ENCODE measurements around the gene FGGY. TPM values are rescaled to one million over a fixed set of nuclear protein-coding genes. Genes with fewer than 3 reads are reported as not detected.

FGGY gene
- total and polyA plus RNA-seq, 4 donors: 16.0 to 67.0 (median 43.4) TPM

DNA sequence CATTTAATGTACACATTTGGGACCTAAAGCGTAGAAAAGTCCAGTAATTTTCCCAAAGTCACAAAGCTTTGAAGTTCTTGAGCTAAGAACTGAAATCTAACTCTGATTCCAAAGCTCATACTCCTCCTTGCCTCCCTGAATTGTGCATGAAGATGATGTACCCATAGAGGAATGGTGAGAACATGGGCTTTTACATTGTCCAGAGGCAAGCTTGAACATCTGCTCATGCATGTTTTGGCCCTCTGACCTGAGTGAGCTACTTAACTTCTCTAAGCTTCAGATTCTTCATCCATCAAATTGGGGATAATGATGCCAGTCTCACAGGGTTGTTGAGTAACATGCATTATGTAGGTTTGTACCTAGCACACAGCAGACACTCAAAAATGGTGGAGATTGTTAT lies 259.5 kb downstream of the FGGY start:
- H3K9me3 ChIP-seq (ENCODE audit: control insufficient read depth in 4 of 4, low read length in 3 of 4): peaks cover 0 to 3% (median 2%) of the 10 kb centered on the region in 4 donors
- peaks cover 0 to 6% (median 1%) of the 10 kb centered on the region in 4 donors for H3K4me1 ChIP-seq (ENCODE audit: control insufficient read depth in 4 of 4, insufficient read depth in 4 of 4, low read length in 3 of 4)
- TF ChIP-seq GABPA (IDR thresholded peaks at IDR 0.05 in 1 of 2, conservative IDR thresholded peaks at IDR 0.05 in 1 of 2): no peak
- TF ChIP-seq JUND (IDR thresholded peaks at IDR 0.05): no peak
- TF ChIP-seq NR2F2 (IDR thresholded peaks at IDR 0.05): no peak
- TF ChIP-seq HNF4G (IDR thresholded peaks at IDR 0.05): no peak
- no peak for TF ChIP-seq TAF1 (conservative IDR thresholded peaks at IDR 0.05)
- TF ChIP-seq, protein P1, sequence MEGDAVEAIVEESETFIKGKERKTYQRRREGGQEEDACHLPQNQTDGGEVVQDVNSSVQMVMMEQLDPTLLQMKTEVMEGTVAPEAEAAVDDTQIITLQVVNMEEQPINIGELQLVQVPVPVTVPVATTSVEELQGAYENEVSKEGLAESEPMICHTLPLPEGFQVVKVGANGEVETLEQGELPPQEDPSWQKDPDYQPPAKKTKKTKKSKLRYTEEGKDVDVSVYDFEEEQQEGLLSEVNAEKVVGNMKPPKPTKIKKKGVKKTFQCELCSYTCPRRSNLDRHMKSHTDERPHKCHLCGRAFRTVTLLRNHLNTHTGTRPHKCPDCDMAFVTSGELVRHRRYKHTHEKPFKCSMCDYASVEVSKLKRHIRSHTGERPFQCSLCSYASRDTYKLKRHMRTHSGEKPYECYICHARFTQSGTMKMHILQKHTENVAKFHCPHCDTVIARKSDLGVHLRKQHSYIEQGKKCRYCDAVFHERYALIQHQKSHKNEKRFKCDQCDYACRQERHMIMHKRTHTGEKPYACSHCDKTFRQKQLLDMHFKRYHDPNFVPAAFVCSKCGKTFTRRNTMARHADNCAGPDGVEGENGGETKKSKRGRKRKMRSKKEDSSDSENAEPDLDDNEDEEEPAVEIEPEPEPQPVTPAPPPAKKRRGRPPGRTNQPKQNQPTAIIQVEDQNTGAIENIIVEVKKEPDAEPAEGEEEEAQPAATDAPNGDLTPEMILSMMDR (IDR thresholded peaks at IDR 0.05; ENCODE audit: low read depth, low read length, missing input control): no peak
- TF ChIP-seq, protein P2, sequence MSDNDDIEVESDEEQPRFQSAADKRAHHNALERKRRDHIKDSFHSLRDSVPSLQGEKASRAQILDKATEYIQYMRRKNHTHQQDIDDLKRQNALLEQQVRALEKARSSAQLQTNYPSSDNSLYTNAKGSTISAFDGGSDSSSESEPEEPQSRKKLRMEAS (IDR thresholded peaks at IDR 0.05): no peak
- TF ChIP-seq, protein P3, sequence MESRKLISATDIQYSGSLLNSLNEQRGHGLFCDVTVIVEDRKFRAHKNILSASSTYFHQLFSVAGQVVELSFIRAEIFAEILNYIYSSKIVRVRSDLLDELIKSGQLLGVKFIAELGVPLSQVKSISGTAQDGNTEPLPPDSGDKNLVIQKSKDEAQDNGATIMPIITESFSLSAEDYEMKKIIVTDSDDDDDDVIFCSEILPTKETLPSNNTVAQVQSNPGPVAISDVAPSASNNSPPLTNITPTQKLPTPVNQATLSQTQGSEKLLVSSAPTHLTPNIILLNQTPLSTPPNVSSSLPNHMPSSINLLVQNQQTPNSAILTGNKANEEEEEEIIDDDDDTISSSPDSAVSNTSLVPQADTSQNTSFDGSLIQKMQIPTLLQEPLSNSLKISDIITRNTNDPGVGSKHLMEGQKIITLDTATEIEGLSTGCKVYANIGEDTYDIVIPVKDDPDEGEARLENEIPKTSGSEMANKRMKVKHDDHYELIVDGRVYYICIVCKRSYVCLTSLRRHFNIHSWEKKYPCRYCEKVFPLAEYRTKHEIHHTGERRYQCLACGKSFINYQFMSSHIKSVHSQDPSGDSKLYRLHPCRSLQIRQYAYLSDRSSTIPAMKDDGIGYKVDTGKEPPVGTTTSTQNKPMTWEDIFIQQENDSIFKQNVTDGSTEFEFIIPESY (IDR thresholded peaks at IDR 0.05): no peak
- TF ChIP-seq, protein P4, sequence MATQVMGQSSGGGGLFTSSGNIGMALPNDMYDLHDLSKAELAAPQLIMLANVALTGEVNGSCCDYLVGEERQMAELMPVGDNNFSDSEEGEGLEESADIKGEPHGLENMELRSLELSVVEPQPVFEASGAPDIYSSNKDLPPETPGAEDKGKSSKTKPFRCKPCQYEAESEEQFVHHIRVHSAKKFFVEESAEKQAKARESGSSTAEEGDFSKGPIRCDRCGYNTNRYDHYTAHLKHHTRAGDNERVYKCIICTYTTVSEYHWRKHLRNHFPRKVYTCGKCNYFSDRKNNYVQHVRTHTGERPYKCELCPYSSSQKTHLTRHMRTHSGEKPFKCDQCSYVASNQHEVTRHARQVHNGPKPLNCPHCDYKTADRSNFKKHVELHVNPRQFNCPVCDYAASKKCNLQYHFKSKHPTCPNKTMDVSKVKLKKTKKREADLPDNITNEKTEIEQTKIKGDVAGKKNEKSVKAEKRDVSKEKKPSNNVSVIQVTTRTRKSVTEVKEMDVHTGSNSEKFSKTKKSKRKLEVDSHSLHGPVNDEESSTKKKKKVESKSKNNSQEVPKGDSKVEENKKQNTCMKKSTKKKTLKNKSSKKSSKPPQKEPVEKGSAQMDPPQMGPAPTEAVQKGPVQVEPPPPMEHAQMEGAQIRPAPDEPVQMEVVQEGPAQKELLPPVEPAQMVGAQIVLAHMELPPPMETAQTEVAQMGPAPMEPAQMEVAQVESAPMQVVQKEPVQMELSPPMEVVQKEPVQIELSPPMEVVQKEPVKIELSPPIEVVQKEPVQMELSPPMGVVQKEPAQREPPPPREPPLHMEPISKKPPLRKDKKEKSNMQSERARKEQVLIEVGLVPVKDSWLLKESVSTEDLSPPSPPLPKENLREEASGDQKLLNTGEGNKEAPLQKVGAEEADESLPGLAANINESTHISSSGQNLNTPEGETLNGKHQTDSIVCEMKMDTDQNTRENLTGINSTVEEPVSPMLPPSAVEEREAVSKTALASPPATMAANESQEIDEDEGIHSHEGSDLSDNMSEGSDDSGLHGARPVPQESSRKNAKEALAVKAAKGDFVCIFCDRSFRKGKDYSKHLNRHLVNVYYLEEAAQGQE (IDR thresholded peaks at IDR 0.05): no peak
- no peak for TF ChIP-seq RAD21 (IDR thresholded peaks at IDR 0.05)
- no peak for TF ChIP-seq FOXA1 (IDR thresholded peaks at IDR 0.05)
- TF ChIP-seq RXRA (IDR thresholded peaks at IDR 0.05): no peak
- TF ChIP-seq SP1 (IDR thresholded peaks at IDR 0.05): no peak
- no peak for TF ChIP-seq FOXA2 (IDR thresholded peaks at IDR 0.05)
- DNase-seq (ENCODE audit: low spot score): no peak
- no peak overlapping the region for H3K4me3 ChIP-seq (ENCODE audit: low read depth in 1 of 3, low read length in 3 of 3)
- H3K36me3 ChIP-seq (ENCODE audit: control insufficient read depth in 4 of 4, insufficient read depth in 3 of 4, low read depth in 1 of 4, low read length in 3 of 4): peaks cover 2 to 20% (median 9%) of the 10 kb centered on the region in 4 donors
- 100% methylated on average over 1 of the region's 1 CpG for WGBS
- no peaks in the 10 kb centered on the region for H3K27me3 ChIP-seq (ENCODE audit: control insufficient read depth in 4 of 4, insufficient read depth in 4 of 4, low read length in 3 of 4)
- H3K27ac ChIP-seq (ENCODE audit: low read depth in 1 of 2, low read length in 2 of 2): no peak overlapping the region
- H3K9ac ChIP-seq (ENCODE audit: low read depth in 1 of 2, low read length in 2 of 2): no peak overlapping the region

DNA sequence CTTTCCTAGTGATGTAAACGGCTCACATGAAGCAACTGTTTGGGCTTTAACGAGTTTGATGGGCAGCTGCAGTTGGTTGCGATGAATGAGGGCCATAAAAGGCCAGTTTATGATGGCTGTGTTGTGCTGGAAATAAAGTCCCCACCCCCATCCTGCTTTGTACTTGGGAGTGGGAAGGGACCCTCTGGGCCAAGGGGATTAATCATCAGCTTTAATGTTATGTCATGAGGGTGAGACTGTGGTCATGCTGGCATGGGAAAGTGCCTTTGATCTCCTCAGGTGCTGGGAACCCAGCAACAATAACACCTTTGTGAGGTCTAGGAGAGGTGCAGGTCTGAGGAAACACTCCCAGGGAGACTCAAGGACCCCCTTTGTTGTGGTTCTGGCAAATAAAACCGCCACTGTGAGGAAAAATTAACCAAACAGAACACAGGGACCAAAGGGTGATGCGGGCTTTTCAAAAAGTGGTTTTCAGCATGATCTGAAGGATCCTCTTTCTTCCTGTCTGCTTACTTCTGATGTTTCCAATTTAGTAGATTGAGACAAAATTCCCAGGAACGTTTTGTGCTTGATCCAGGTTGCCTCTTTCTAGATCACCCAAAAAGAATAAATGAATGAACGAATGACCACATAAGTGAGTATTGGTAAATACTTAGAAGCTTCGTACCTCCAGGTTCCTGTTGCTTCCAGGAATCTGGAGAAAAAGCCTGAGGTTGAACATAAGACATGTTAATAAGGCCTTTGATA lies 260.1 kb downstream of the FGGY start:
- Histone ChIP-seq H3K4me1 (ENCODE audit: control insufficient read depth in 4 of 4, insufficient read depth in 4 of 4, low read length in 3 of 4) (peaks cover 0 to 6% (median 1%) of the 10 kb centered on the region in 4 donors), H3K27me3 (ENCODE audit: control insufficient read depth in 4 of 4, insufficient read depth in 4 of 4, low read length in 3 of 4) (no peaks in the 10 kb centered on the region), H3K36me3 (ENCODE audit: control insufficient read depth in 4 of 4, insufficient read depth in 3 of 4, low read depth in 1 of 4, low read length in 3 of 4) (peaks cover 3 to 23% (median 9%) of the 10 kb centered on the region in 4 donors), H3K4me3 (ENCODE audit: low read depth in 1 of 3, low read length in 3 of 3) (no peak overlapping the region), H3K27ac (ENCODE audit: low read depth in 1 of 2, low read length in 2 of 2) (no peak overlapping the region), H3K9me3 (ENCODE audit: control insufficient read depth in 4 of 4, low read length in 3 of 4) (peaks cover 0 to 3% (median 2%) of the 10 kb centered on the region in 4 donors), H3K9ac (ENCODE audit: low read depth in 1 of 2, low read length in 2 of 2) (no peak overlapping the region)
- no peak for DNase-seq (ENCODE audit: low spot score)
- WGBS: 87% methylated on average over 8 of the region's 8 CpGs
- no peak for TF ChIP-seq HNF4G (IDR thresholded peaks at IDR 0.05)
- TF ChIP-seq, protein P3 (IDR thresholded peaks at IDR 0.05): no peak
- TF ChIP-seq SP1 (IDR thresholded peaks at IDR 0.05): no peak
- no peak for TF ChIP-seq GABPA (IDR thresholded peaks at IDR 0.05 in 1 of 2, conservative IDR thresholded peaks at IDR 0.05 in 1 of 2)
- TF ChIP-seq RXRA (IDR thresholded peaks at IDR 0.05): no peak
- no peak for TF ChIP-seq JUND (IDR thresholded peaks at IDR 0.05)
- TF ChIP-seq, protein P5, sequence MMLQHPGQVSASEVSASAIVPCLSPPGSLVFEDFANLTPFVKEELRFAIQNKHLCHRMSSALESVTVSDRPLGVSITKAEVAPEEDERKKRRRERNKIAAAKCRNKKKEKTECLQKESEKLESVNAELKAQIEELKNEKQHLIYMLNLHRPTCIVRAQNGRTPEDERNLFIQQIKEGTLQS (IDR thresholded peaks at IDR 0.05): no peak
- TF ChIP-seq, protein P2 (IDR thresholded peaks at IDR 0.05): no peak
- TF ChIP-seq YY1 (IDR thresholded peaks at IDR 0.05): no peak
- no peak for TF ChIP-seq FOXA2 (IDR thresholded peaks at IDR 0.05)
- TF ChIP-seq TAF1 (conservative IDR thresholded peaks at IDR 0.05): no peak
- no peak for TF ChIP-seq FOXA1 (IDR thresholded peaks at IDR 0.05)
- TF ChIP-seq HNF4A (conservative IDR thresholded peaks at IDR 0.05): no peak

All from liver (tissue), 9 donors.